HepG2 (cell line): ENCODE results near the gene RUSC1. TPM values are rescaled to one million over a fixed set of nuclear protein-coding genes. Genes with fewer than 3 reads are reported as not detected.

Experiments used
- ARNT ChIP-seq: fragments of 450-650 bp; IDR thresholded peaks from 2 replicates; pipeline ENCODE4 v1.6.1; 2017
- CBX5 ChIP-seq: sonication (generic); formaldehyde crosslinking; IDR thresholded peaks from 2 replicates; pipeline ENCODE4 v1.4.0; 2020; ENCODE audit warnings: missing genetic modification reagents, borderline replicate concordance
- CCDC6 ChIP-seq: sonication (generic); formaldehyde crosslinking; IDR thresholded peaks from 2 replicates; pipeline ENCODE4 v1.8.1; 2022; ENCODE audit warnings: mild to moderate bottlenecking, missing genetic modification reagents, moderate library complexity
- FOXK2 ChIP-seq: fragments of 450-650 bp; IDR thresholded peaks from 2 replicates; pipeline ENCODE4 v1.6.1; 2016
- HCFC1 ChIP-seq: fragments of 150-350 bp; IDR thresholded peaks from 2 replicates; pipeline ENCODE4 v1.6.1; 2014; ENCODE audit warnings: low read depth, low read length
- HNF4A ChIP-seq: sonication (generic); formaldehyde crosslinking; IDR thresholded peaks from 2 replicates; pipeline ENCODE4 v1.4.0; 2020; ENCODE audit warnings: missing genetic modification reagents
- KMT2A ChIP-seq: sonication (generic); formaldehyde crosslinking; IDR thresholded peaks from 2 replicates; pipeline ENCODE4 v1.4.0; 2020; ENCODE audit warnings: missing genetic modification reagents
- MTF1 ChIP-seq: sonication (generic); formaldehyde crosslinking; IDR thresholded peaks from 2 replicates; pipeline ENCODE4 v1.5.0; 2020; ENCODE audit warnings: missing genetic modification reagents
- MXI1 ChIP-seq: IDR thresholded peaks from 3 replicates; pipeline ENCODE4 v1.6.1; 2012; ENCODE audit warnings: low read depth, low read length, inconsistent platforms, borderline replicate concordance
- POLR2G ChIP-seq: fragments of 200-400 bp; formaldehyde crosslinking; IDR thresholded peaks from 2 replicates; pipeline ENCODE4 v1.6.1; 2018; ENCODE audit warnings: mild to moderate bottlenecking, low read depth, low read length, moderate library complexity
- SPEN ChIP-seq: sonication (generic); formaldehyde crosslinking; IDR thresholded peaks from 2 replicates; pipeline ENCODE4 v1.5.1; 2020; ENCODE audit warnings: low read depth, mild to moderate bottlenecking, missing genetic modification reagents
- SUZ12 ChIP-seq: fragments of 150-350 bp; IDR thresholded peaks from 2 replicates; pipeline ENCODE4 v1.6.1; 2014; ENCODE audit warnings: low read depth, low read length
- TARDBP ChIP-seq: sonication (generic); formaldehyde crosslinking; IDR thresholded peaks from 2 replicates; pipeline ENCODE4 v1.8.0; 2022; ENCODE audit warnings: mild to moderate bottlenecking, missing genetic modification reagents
- TBX2 ChIP-seq: sonication (generic); formaldehyde crosslinking; IDR thresholded peaks from 2 replicates; pipeline ENCODE4 v1.5.0; 2020; ENCODE audit warnings: missing genetic modification reagents, mild to moderate bottlenecking, borderline replicate concordance
- TFAP4 ChIP-seq: sonication (generic); IDR thresholded peaks from 2 replicates; pipeline ENCODE4 v1.6.1; 2016; ENCODE audit warnings: low read depth, borderline replicate concordance
- TFDP2 ChIP-seq: sonication (generic); formaldehyde crosslinking; IDR thresholded peaks from 2 replicates; pipeline ENCODE4 v1.4.0; 2020; ENCODE audit warnings: missing genetic modification reagents
- ZFX ChIP-seq: sonication (generic); formaldehyde crosslinking; IDR thresholded peaks from 2 replicates; pipeline ENCODE4 v1.4.0; 2020; ENCODE audit warnings: mild to moderate bottlenecking, low read depth, missing genetic modification reagents, moderate library complexity
- ZNF143 ChIP-seq: sonication (generic); formaldehyde crosslinking; IDR thresholded peaks from 2 replicates; pipeline ENCODE4 v1.4.0; 2020; ENCODE audit warnings: missing genetic modification reagents
- ZNF296 ChIP-seq: sonication (generic); formaldehyde crosslinking; conservative IDR thresholded peaks from 2 replicates; pipeline ENCODE4 v1.5.0; 2020; ENCODE audit warnings: mild to moderate bottlenecking, missing genetic modification reagents
- ZNF552 ChIP-seq: sonication (generic); formaldehyde crosslinking; IDR thresholded peaks from 2 replicates; pipeline ENCODE4 v1.9.0; 2022; ENCODE audit warnings: missing genetic modification reagents, mild to moderate bottlenecking, borderline replicate concordance
- ZNF607 ChIP-seq: sonication (generic); formaldehyde crosslinking; IDR thresholded peaks from 2 replicates; pipeline ENCODE4 v1.5.1; 2020; ENCODE audit warnings: missing genetic modification reagents, mild to moderate bottlenecking, borderline replicate concordance
- ZNF746 ChIP-seq: sonication (generic); formaldehyde crosslinking; IDR thresholded peaks from 2 replicates; pipeline ENCODE4 v1.8.0; 2022; ENCODE audit warnings: mild to moderate bottlenecking, missing genetic modification reagents
- polyA plus RNA-seq, 8 experiments: library from polyadenylated mRNA; depleted of rRNA in 3 of 8; stranded (reverse) in 7 of 8; unstranded in 1 of 8; fragments of >200 nt; fragmentation: Illumina TruSeq in 4 of 8; extraction: Trizol in 4 of 8; gene quantifications; 2 replicates each; pipeline versions ENCODE4 v1.2.1 to v1.2.3, GENCODE V29; 2011 to 2016; ENCODE audit warnings: low read depth in 4 of 8, missing spikeins in 1 of 8, mixed read lengths in 1 of 8; ENCODE audit not compliant: insufficient read depth in 1 of 8
- total RNA-seq, 5 experiments: library from RNA; depleted of rRNA; stranded (reverse); fragments of >200 nt; fragmentation: Illumina TruSeq; extraction: Trizol; gene quantifications; 2 replicates each; pipeline ENCODE4 v1.2.3, GENCODE V29; 2016; ENCODE audit warnings: low read depth in 1 of 5
- TF ChIP-seq, protein P1 (sequence below): sonication (generic); formaldehyde crosslinking; IDR thresholded peaks from 2 replicates; pipeline ENCODE4 v1.5.0; 2020; ENCODE audit warnings: missing genetic modification reagents
- TF ChIP-seq, protein P2 (sequence below): sonication (generic); formaldehyde crosslinking; IDR thresholded peaks from 2 replicates; pipeline ENCODE4 v1.9.0; 2022; ENCODE audit warnings: missing genetic modification reagents, mild to moderate bottlenecking, borderline replicate concordance

Gene RUSC1
- total and polyA plus RNA-seq, 2 of the 13 experiments (the other 11 are each of a cell fraction or from before 2014, with no cell fraction given), result 18.7 to 20.4 TPM

DNA sequence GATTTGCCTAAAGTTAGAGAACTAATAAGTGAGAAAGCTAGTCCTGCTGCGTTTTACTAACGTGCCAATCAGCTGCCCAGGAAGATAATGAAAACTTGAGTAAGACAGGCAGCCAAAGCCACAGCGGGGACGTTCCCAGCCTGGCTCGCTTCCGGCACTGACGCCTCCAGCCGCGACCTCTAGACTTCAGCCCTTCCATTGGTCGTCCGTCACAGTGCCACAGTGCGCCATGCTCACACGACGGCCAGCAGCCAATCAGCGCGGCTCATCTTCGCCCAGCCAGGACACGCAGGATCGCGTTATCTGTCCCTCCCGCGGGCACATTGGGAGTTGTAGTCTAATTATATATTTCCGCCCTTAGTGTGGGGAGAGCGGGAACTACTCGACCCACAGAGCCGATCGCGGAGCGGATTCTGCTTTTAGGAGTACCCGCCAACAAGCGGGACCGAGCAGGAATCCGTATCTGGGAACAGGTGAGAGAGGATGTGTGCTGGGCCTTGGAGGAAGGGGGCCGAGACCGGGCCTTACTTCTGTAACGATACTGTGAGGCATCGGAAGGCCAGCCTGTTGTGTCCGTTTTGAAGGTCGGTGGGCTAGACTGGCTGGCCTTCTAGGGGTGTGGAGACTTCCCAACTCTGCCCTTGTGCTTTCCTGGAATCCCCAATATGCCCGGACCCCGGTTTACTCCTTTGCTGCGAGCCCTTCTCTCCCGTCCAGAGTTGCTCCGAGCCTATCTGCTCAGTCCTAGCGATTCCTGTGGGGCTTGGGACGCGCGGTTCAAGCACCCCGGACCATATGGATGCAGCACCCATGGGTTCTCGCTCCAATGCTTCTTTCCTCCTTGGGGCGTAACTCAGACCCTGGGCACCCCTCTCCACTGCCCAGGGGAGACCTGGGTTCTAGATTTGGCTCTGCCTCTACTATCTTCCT, 11.9 kb upstream of the RUSC1 start, which contains the start of gene FDPS (continued):
- TF ChIP-seq ARNT (no peak), POLR2G (peak; percentile 88), SUZ12 (peak; percentile 65), KMT2A (CRISPR knock-in tag) (0 out of 2 replicates have a peak, but pooled peaks have one; percentile 42), CBX5 (CRISPR knock-in tag) (no peak), ZNF143 (CRISPR knock-in tag) (peak; percentile 99), ZFX (peak; percentile 81), ZNF746 (CRISPR knock-in tag) (no peak; the same call in 1 of the 2 replicates), HNF4A (CRISPR knock-in tag) (peak; percentile 20; the same call in 1 of the 2 replicates), FOXK2 (no peak), SPEN (CRISPR knock-in tag) (peak; percentile 88), CCDC6 (CRISPR knock-in tag) (peak; percentile 81; the same call in 1 of the 2 replicates), ZNF552 (CRISPR knock-in tag) (no peak; the same call in 1 of the 2 replicates), TFDP2 (peak; percentile 92), TARDBP (CRISPR knock-in tag) (peak; percentile 86), MTF1 (CRISPR knock-in tag) (no peak), HCFC1 (peak; percentile 89), ZNF607 (CRISPR knock-in tag) (no peak), TFAP4 (peak; percentile 79; the same call in 1 of the 2 replicates), MXI1 (peak; percentile 75; the same call in 1 of the 3 replicates), ZNF296 (CRISPR knock-in tag) (no peak), TBX2 (peak; percentile 77)
- TF ChIP-seq, protein P1, sequence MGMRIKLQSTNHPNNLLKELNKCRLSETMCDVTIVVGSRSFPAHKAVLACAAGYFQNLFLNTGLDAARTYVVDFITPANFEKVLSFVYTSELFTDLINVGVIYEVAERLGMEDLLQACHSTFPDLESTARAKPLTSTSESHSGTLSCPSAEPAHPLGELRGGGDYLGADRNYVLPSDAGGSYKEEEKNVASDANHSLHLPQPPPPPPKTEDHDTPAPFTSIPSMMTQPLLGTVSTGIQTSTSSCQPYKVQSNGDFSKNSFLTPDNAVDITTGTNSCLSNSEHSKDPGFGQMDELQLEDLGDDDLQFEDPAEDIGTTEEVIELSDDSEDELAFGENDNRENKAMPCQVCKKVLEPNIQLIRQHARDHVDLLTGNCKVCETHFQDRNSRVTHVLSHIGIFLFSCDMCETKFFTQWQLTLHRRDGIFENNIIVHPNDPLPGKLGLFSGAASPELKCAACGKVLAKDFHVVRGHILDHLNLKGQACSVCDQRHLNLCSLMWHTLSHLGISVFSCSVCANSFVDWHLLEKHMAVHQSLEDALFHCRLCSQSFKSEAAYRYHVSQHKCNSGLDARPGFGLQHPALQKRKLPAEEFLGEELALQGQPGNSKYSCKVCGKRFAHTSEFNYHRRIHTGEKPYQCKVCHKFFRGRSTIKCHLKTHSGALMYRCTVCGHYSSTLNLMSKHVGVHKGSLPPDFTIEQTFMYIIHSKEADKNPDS (CRISPR knock-in tag), result no peak
- TF ChIP-seq, protein P2, sequence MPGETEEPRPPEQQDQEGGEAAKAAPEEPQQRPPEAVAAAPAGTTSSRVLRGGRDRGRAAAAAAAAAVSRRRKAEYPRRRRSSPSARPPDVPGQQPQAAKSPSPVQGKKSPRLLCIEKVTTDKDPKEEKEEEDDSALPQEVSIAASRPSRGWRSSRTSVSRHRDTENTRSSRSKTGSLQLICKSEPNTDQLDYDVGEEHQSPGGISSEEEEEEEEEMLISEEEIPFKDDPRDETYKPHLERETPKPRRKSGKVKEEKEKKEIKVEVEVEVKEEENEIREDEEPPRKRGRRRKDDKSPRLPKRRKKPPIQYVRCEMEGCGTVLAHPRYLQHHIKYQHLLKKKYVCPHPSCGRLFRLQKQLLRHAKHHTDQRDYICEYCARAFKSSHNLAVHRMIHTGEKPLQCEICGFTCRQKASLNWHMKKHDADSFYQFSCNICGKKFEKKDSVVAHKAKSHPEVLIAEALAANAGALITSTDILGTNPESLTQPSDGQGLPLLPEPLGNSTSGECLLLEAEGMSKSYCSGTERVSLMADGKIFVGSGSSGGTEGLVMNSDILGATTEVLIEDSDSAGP, result peak; percentile 75
